ENCODE data around the gene CPAMD8. TPM values are rescaled to one million over a fixed set of nuclear protein-coding genes. Genes with fewer than 3 reads are reported as not detected.

The CPAMD8 gene
- total RNA-seq, 2 experiments from 2014 or later = not detected

DNA sequence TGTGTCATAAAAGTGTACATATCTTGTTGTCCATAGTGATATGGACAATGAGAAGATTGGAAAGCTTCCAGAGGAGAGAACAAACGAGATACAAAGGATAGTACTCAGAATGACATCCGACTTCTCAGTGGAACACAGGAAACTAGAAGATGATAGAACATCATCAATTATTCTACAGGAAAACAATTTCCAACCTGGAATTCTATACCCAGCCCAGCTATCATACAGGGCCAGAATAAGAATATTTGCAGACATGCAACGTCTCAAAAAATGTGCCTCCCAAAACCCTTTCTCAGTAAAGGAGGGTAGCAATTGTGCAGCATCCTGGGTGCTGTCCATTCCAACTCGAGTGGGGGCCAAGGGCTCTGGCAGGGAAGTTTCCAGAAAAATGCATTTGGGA lies 113.8 kb downstream of the CPAMD8 start:
- CTCF ChIA-PET = no interaction called here
- intact Hi-C loops (cut with micrococcal nuclease) = no loop called here
- no peak for ATAC-seq
- H3K4me1 Mint-ChIP-seq (ENCODE audit: low read depth) = no peaks in the 10 kb centered on the region
- H3K27ac Mint-ChIP-seq = no peak overlapping the region
- H3K9me3 Mint-ChIP-seq = peaks cover 17% of the 10 kb centered on the region
- TF ChIP-seq, protein P1, sequence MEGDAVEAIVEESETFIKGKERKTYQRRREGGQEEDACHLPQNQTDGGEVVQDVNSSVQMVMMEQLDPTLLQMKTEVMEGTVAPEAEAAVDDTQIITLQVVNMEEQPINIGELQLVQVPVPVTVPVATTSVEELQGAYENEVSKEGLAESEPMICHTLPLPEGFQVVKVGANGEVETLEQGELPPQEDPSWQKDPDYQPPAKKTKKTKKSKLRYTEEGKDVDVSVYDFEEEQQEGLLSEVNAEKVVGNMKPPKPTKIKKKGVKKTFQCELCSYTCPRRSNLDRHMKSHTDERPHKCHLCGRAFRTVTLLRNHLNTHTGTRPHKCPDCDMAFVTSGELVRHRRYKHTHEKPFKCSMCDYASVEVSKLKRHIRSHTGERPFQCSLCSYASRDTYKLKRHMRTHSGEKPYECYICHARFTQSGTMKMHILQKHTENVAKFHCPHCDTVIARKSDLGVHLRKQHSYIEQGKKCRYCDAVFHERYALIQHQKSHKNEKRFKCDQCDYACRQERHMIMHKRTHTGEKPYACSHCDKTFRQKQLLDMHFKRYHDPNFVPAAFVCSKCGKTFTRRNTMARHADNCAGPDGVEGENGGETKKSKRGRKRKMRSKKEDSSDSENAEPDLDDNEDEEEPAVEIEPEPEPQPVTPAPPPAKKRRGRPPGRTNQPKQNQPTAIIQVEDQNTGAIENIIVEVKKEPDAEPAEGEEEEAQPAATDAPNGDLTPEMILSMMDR (IDR thresholded peaks at IDR 0.05) = no peak
- no peak overlapping the region for H3K4me3 Mint-ChIP-seq
- peaks cover 2% of the 10 kb centered on the region for H3K27me3 Mint-ChIP-seq
- POLR2A ChIA-PET = no interaction called here
- no peak for DNase-seq
- H3K36me3 Mint-ChIP-seq (ENCODE audit: low read depth) = no peaks in the 10 kb centered on the region

DNA sequence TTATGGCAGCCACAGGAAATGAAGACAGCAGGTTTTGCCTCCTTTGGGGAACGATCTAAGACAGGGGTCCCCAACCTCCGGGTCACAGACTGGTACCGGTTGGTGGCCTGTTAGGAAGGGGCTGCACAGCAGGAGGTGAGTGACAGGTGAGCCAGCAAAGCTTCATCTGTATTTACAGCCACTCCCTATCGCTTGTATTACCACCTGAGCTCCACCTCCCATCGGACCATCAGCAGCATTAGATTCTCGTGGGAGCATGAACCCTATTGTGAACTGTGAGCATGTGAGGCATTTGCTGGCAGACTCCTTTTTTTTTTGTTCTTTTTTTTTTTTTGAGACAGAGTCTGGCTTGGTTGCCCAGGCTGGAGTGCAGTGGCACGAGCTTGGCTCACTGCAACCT lies 115.6 kb downstream of the CPAMD8 start:
- DNase-seq (no peak), ATAC-seq (no peak)
- POLR2A ChIA-PET = no interaction called here
- Mint-ChIP-seq H3K9me3 (peaks cover 17% of the 10 kb centered on the region), H3K36me3 (ENCODE audit: low read depth) (no peaks in the 10 kb centered on the region), H3K27me3 (no peaks in the 10 kb centered on the region), H3K4me3 (no peak overlapping the region), H3K27ac (no peak overlapping the region), H3K4me1 (ENCODE audit: low read depth) (no peaks in the 10 kb centered on the region)
- intact Hi-C loops (cut with micrococcal nuclease) = no loop called here
- CTCF ChIA-PET = no interaction called here
- TF ChIP-seq, protein P1 (IDR thresholded peaks at IDR 0.05) = no peak

DNA sequence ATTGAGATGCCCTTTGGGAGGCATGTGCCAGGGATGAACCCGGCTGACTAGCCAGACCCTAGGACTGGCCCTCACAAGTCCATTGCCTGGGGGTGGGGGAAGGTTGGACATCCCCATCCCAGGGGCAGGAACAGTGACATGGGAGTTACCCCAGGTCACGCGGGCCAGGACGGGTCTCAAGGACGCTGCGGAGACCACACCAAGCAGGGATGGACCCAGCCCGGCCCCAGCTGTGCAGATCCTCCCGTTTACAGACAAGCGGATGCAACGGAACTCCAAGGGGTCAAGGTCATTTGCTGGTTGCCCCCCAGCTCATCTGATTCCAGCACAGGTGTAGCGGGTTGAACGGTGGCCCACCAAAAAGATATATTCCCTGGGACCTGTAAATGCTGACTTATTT lies 117.9 kb downstream of the CPAMD8 start:
- DNase-seq (no peak), ATAC-seq (no peak)
- peaks cover 12% of the 10 kb centered on the region for H3K9me3 Mint-ChIP-seq
- ChIA-PET POLR2A (no interaction called here), CTCF (no interaction called here)
- no peaks in the 10 kb centered on the region for H3K4me1 Mint-ChIP-seq (ENCODE audit: low read depth)
- H3K36me3 Mint-ChIP-seq (ENCODE audit: low read depth) = no peaks in the 10 kb centered on the region
- TF ChIP-seq, protein P1 (IDR thresholded peaks at IDR 0.05) = no peak
- no peaks in the 10 kb centered on the region for H3K27me3 Mint-ChIP-seq
- intact Hi-C loops (cut with micrococcal nuclease) = no loop called here
- H3K4me3 Mint-ChIP-seq = no peak overlapping the region
- H3K27ac Mint-ChIP-seq = no peak overlapping the region

DNA sequence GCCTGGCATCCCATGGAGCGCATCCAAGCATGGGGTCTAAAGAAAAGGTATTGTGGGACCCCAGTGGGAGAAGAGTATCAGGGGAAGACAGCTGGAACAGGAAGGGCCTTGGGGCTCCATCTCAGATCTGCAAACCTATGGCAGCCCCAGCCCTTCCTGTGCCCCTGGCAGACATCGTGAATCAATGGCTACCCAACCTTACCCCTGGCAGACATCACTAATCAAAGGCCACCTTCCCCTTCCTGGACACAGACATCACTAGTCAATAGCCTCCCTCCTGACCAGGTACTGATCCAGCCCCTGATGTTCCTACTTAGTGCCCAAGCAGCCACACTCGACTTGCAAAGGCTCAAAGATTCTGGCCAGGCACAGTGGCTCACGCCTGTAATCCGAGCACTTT lies 122.0 kb downstream of the CPAMD8 start:
- CTCF ChIA-PET = no interaction called here

DNA sequence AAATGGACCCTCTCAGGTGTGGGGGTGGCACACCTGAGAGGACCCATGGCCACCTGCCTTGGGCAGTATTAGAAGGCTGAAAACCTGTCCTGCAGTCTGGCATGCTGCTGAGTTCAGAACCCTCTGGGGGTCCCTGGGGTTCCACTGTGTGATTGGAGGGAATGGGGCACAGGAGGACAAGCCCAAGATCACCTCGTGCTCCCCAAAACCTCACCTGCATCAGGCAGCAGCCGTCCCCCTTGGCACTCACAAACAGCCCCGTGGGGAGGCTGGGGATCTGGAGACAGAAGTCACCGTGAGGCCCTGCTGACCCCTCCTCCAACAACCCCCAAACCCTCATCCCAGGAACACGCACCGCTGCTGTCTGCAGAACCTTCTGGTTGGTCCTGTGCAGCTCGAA lies 123.3 kb downstream of the CPAMD8 start:
- intact Hi-C loops (cut with micrococcal nuclease) = no loop called here
- Mint-ChIP-seq H3K27ac (no peak overlapping the region), H3K27me3 (peaks cover 8% of the 10 kb centered on the region), H3K36me3 (ENCODE audit: low read depth) (no peaks in the 10 kb centered on the region), H3K9me3 (no peaks in the 10 kb centered on the region), H3K4me1 (ENCODE audit: low read depth) (peaks cover 5% of the 10 kb centered on the region), H3K4me3 (no peak overlapping the region)
- TF ChIP-seq, protein P1 (IDR thresholded peaks at IDR 0.05) = no peak
- POLR2A ChIA-PET = no interaction called here
- ATAC-seq (no peak), DNase-seq (no peak)
- CTCF ChIA-PET = no interaction called here

More for the DNA sequence above, 122.0 kb downstream of the CPAMD8 start:
- Mint-ChIP-seq H3K27me3 (peaks cover under 1% of the 10 kb centered on the region), H3K4me3 (no peak overlapping the region), H3K9me3 (no peaks in the 10 kb centered on the region), H3K4me1 (ENCODE audit: low read depth) (peaks cover 4% of the 10 kb centered on the region), H3K27ac (no peak overlapping the region), H3K36me3 (ENCODE audit: low read depth) (no peaks in the 10 kb centered on the region)
- DNase-seq = no peak
- POLR2A ChIA-PET = no interaction called here
- TF ChIP-seq, protein P1 (IDR thresholded peaks at IDR 0.05) = no peak
- intact Hi-C loops (cut with micrococcal nuclease) = no loop called here
- no peak for ATAC-seq

All from activated CD8-positive, alpha-beta T cell treated with anti-CD3 and anti-CD28 coated beads for 36 hours (primary cell).